GM12878 (cell line): ENCODE results near the gene TET2. TPM values are rescaled to one million over a fixed set of nuclear protein-coding genes. Genes with fewer than 3 reads are reported as not detected.

Source experiments
- ATAC-seq: fragments of 200-7000 bp; cut with Tn5 transposase; 3 replicates; pipeline ENCODE4 v1.9.1; 2020; ENCODE audit warnings: mild to moderate bottlenecking, moderate library complexity
- BruUV-seq: library from RNA; stranded (reverse); fragments of 400-500 nt; replicated peaks from 2 replicates; lab custom pipeline; 2021; lab: Mats Ljungman, UMichigan
- CTCF ChIA-PET: fragments of 300-600 bp; sonication (Branson Sonifier 250); formaldehyde crosslinking; extraction: SDS; loops from one replicate; lab custom pipeline; 2021; ENCODE audit warnings: inconsistent platforms; lab: Yijun Ruan, JAX
- POLR2A ChIA-PET: fragments of 350-600 bp; formaldehyde crosslinking; extraction: SDS; loops from one replicate; lab custom pipeline; 2021; ENCODE audit warnings: inconsistent platforms; lab: Charles Lee
- RAD21 ChIA-PET: fragments of 300-600 bp; sonication (Branson Sonifier 250); formaldehyde crosslinking; loops from one replicate; lab custom pipeline; 2023; ENCODE audit warnings: antibody characterized with exemption; ENCODE audit not compliant: unreplicated experiment; lab: Charles Lee
- SMC1A ChIA-PET: fragments of 300-600 bp; sonication (Branson Sonifier 250); formaldehyde crosslinking; loops from one replicate; lab custom pipeline; 2023; ENCODE audit not compliant: unreplicated experiment, uncharacterized antibody; lab: Charles Lee
- DNase-seq: peaks from one replicate; pipeline ENCODE4 v3.0.0-alpha.2; 2011; ENCODE audit warnings: low read depth, low spot score
- FAIRE-seq: peaks from 3 replicates; lab custom pipeline; 2011; peaks lifted over from hg19 to GRCh38; lab: Jason Lieb, UNC
- H2AFZ ChIP-seq: 2 replicates; pipeline ENCODE4 v1.6.0; 2011; ENCODE audit warnings: low read depth, low read length, control low read depth; ENCODE audit not compliant: control insufficient read depth
- H3K27ac ChIP-seq: 2 replicates; pipeline ENCODE4 v1.5.1; 2011; ENCODE audit warnings: control low read depth; ENCODE audit not compliant: control insufficient read depth, insufficient read depth
- H3K27me3 ChIP-seq, 2 experiments: replicated peaks in 1 of 2; 2 replicates each; pipeline versions ENCODE4 v1.6.0 to v1.6.1; 2011; ENCODE audit warnings: low read length in 1 of 2; ENCODE audit not compliant: control insufficient read depth in 2 of 2, insufficient read depth in 2 of 2
- H3K36me3 ChIP-seq, 2 experiments: 2 replicates each; pipeline ENCODE4 v1.5.1; 2011; ENCODE audit warnings: low read length in 1 of 2; ENCODE audit not compliant: control insufficient read depth in 2 of 2, insufficient read depth in 2 of 2
- H3K4me1 ChIP-seq: 2 replicates; pipeline ENCODE4 v1.6.1; 2011; ENCODE audit warnings: mild to moderate bottlenecking, low read length, moderate library complexity, mixed read lengths; ENCODE audit not compliant: control insufficient read depth, insufficient read depth
- H3K4me2 ChIP-seq: 2 replicates; pipeline ENCODE4 v1.6.0; 2011; ENCODE audit warnings: control low read depth; ENCODE audit not compliant: control insufficient read depth, insufficient read depth
- H3K4me3 ChIP-seq: fragments of 200-600 bp; sonication (generic); 2 replicates; pipeline ENCODE4 v1.5.1; 2016
- H3K79me2 ChIP-seq: 2 replicates; pipeline ENCODE4 v1.6.0; 2011; ENCODE audit warnings: low read length; ENCODE audit not compliant: control insufficient read depth, insufficient read depth
- H3K9ac ChIP-seq: 2 replicates; pipeline ENCODE4 v1.8.0; 2011; ENCODE audit warnings: low read length, control low read depth, mixed read lengths; ENCODE audit not compliant: control insufficient read depth, insufficient read depth
- H3K9me3 ChIP-seq: replicated peaks from 3 replicates; pipeline ENCODE4 v1.5.1; 2011; ENCODE audit warnings: mild to moderate bottlenecking, low read length; ENCODE audit not compliant: control insufficient read depth, insufficient read depth
- H4K20me1 ChIP-seq: 2 replicates; pipeline ENCODE4 v1.6.0; 2011; ENCODE audit not compliant: control insufficient read depth, insufficient read depth
- ASH2L ChIP-seq: fragments of 300-600, 200-600 bp; sonication (generic); IDR thresholded peaks from 2 replicates; pipeline ENCODE4 v1.6.1; 2017; ENCODE audit warnings: low read depth, mild to moderate bottlenecking, borderline replicate concordance
- EP300 ChIP-seq, 2 experiments: fragments of 150-350 bp in 1 of 2; IDR thresholded peaks; 2 replicates each; pipeline ENCODE4 v1.6.1; 2011 to 2012; ENCODE audit warnings: low read depth in 2 of 2, low read length in 2 of 2, borderline replicate concordance in 1 of 2, improper control_type of control experiment in 1 of 2, inconsistent platforms in 1 of 2; ENCODE audit not compliant: control insufficient read depth in 1 of 2
- MEF2B ChIP-seq: fragments of 450-650 bp; IDR thresholded peaks from 2 replicates; pipeline ENCODE4 v1.6.1; 2018; ENCODE audit warnings: mild to moderate bottlenecking, moderate library complexity; ENCODE audit not compliant: partially characterized antibody, poor library complexity, severe bottlenecking
- RCOR1 ChIP-seq: conservative IDR thresholded peaks from 2 replicates; pipeline ENCODE4 v1.6.1; 2012; ENCODE audit warnings: low read depth, low read length, improper control_type of control experiment
- RELA ChIP-seq: fragments of 450-650 bp; IDR thresholded peaks from 2 replicates; pipeline ENCODE4 v1.8.0; 2014; ENCODE audit warnings: borderline replicate concordance; ENCODE audit not compliant: partially characterized antibody
- YY1 ChIP-seq: IDR thresholded peaks from 2 replicates; pipeline ENCODE4 v1.6.1; 2011; ENCODE audit warnings: low read depth, mild to moderate bottlenecking, low read length
- in situ Hi-C: fragments of 300-500 bp; cut with MboI; formaldehyde crosslinking; loops from 9 replicates; pipeline ENCODE4 v1.14.3; 2018; ENCODE audit warnings: mixed read lengths
- intact Hi-C: fragments of 100-400 bp; cut with micrococcal nuclease; formaldehyde crosslinking; loops from one replicate; pipeline ENCODE4 v1.14.2; 2022; ENCODE audit not compliant: unreplicated experiment
- polyA plus RNA-seq, 11 experiments: library from polyadenylated mRNA; depleted of rRNA in 4 of 11; unstranded in 6 of 11; stranded (reverse) in 5 of 11; fragments of >200 nt; fragmentation: Nextera tagmentation in 4 of 11; fragmentation: Illumina TruSeq in 1 of 11; extraction: Ambion mirVana in 4 of 11; extraction: Trizol in 1 of 11; gene quantifications; 1 replicate in 1 of 11; 2 replicates in 10 of 11; pipeline versions ENCODE4 v1.2.1 to v1.2.3, GENCODE V29; 2011 to 2016; ENCODE audit warnings: inconsistent platforms in 2 of 11, missing spikeins in 2 of 11, low read depth in 1 of 11
- total RNA-seq, 4 experiments: library from RNA; depleted of rRNA in 3 of 4; stranded (reverse); fragments of >200 nt in 3 of 4; fragmentation: Illumina TruSeq in 1 of 4; extraction: Trizol in 1 of 4; gene quantifications; 2 replicates each; pipeline versions ENCODE4 v1.2.1 to v1.2.3, GENCODE V29; 2013 to 2021
- TF ChIP-seq, protein P1 (sequence below): fragments of 450-650 bp; IDR thresholded peaks from 2 replicates; pipeline ENCODE4 v1.6.1; 2018; ENCODE audit warnings: borderline replicate concordance, mild to moderate bottlenecking; ENCODE audit not compliant: partially characterized antibody
- TF ChIP-seq, protein P2 (sequence below): IDR thresholded peaks from 2 replicates; pipeline ENCODE4 v1.6.1; 2012; ENCODE audit warnings: low read depth, low read length, improper control_type of control experiment

Gene TET2
- total and polyA plus RNA-seq, 10 of the 15 experiments (the other 5 are each of a cell fraction or from before 2014, with no cell fraction given) = 3.7 to 49.0 (median 27.5) TPM

DNA sequence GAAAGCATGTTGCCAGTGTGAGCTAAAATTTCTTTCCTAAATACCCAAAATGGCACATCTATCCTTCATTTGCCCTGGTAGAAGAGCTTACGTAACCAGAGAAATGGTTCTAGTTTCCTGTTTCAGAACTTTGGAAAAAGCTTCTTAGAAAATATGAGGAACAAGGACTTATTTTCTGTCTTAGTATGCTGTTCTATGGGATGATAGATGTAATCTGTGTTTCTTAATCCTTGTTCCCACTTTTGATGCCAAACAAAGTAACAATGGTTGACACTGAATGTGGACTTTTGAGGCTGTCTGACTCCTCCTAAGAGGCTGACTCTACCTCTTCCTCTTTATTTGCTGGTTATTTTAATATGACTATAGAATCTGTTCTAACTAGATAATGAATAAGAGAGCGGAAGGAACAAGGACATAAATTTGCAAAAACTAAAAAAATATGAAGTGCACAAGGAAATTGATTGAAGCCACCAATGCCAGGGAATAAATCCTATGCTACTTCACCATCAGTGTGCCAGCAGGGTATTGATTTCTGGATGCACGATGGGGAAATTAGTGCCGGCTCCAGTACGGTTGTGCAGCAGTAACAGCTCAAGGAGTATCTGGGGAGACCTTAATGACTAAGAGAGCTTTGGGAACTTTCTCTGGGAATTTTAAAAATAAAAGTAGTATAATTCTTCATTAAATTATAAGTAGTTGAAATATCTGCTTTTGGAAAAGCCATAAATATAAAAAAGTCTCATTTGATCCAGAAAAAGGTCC, 39.4 kb upstream of the TET2 start (continued):
- TF ChIP-seq MEF2B (no peak), YY1 (no peak), RCOR1 (no peak), EP300 (IDR thresholded peaks at IDR 0.05; ENCODE audit: borderline replicate concordance in 1 of 2, control insufficient read depth in 1 of 2, low read depth in 2 of 2, low read length in 2 of 2) (no peak)
- TF ChIP-seq, protein P1, sequence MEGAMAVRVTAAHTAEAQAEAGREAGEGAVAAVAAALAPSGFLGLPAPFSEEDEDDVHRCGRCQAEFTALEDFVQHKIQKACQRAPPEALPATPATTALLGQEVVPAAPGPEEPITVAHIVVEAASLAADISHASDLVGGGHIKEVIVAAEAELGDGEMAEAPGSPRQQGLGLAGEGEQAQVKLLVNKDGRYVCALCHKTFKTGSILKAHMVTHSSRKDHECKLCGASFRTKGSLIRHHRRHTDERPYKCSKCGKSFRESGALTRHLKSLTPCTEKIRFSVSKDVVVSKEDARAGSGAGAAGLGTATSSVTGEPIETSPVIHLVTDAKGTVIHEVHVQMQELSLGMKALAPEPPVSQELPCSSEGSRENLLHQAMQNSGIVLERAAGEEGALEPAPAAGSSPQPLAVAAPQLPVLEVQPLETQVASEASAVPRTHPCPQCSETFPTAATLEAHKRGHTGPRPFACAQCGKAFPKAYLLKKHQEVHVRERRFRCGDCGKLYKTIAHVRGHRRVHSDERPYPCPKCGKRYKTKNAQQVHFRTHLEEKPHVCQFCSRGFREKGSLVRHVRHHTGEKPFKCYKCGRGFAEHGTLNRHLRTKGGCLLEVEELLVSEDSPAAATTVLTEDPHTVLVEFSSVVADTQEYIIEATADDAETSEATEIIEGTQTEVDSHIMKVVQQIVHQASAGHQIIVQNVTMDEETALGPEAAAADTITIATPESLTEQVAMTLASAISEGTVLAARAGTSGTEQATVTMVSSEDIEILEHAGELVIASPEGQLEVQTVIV = no peak

DNA sequence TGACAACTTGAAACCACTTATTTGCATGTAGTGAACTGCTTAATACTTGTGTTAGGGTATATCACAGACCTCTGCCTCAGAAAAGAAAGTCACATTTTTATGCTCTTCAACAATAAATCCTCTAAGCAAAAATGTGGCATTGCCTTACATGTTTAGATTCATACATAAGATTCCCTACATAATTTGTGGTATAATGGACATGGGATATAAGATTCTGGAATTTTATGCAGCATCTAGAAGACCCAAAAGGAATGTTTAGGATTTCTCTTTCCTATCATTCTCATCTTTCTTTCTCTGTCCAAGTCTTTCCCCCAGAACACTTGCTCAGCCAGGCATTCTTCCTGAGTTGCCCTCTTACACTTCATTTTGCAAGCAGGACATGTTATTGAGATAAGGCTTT, 37.7 kb upstream of the TET2 start:
- TF ChIP-seq RELA (no peak), ASH2L (no peak)
- TF ChIP-seq, protein P2, sequence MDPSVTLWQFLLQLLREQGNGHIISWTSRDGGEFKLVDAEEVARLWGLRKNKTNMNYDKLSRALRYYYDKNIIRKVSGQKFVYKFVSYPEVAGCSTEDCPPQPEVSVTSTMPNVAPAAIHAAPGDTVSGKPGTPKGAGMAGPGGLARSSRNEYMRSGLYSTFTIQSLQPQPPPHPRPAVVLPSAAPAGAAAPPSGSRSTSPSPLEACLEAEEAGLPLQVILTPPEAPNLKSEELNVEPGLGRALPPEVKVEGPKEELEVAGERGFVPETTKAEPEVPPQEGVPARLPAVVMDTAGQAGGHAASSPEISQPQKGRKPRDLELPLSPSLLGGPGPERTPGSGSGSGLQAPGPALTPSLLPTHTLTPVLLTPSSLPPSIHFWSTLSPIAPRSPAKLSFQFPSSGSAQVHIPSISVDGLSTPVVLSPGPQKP = no peak
- TF ChIP-seq, all 136 proteins: peak for 0
- no peaks in the 10 kb centered on the region for H3K36me3 ChIP-seq
- ATAC-seq (no peak), DNase-seq (no peak), FAIRE-seq (peak; percentile 62)
- SMC1A ChIA-PET = no interaction called here
- CTCF ChIA-PET = no interaction called here
- H3K9ac ChIP-seq = no peak overlapping the region
- no peaks in the 10 kb centered on the region for H3K79me2 ChIP-seq
- no peak overlapping the region for H3K27ac ChIP-seq
- in situ Hi-C loops (no loop called here), intact Hi-C loops (no loop called here)
- BruUV-seq = no TSS peak
- no peaks in the 10 kb centered on the region for H3K27me3 ChIP-seq
- RAD21 ChIA-PET = no interaction called here
- H4K20me1 ChIP-seq = no peaks in the 10 kb centered on the region
- no peaks in the 10 kb centered on the region for H3K4me1 ChIP-seq
- H3K9me3 ChIP-seq = no peaks in the 10 kb centered on the region; the same call in 2 of the 3 replicates
- POLR2A ChIA-PET = no interaction called here
- H3K4me3 ChIP-seq = no peak overlapping the region
- H3K4me2 ChIP-seq = no peak overlapping the region
- no peak overlapping the region for H2AFZ ChIP-seq
